Measurements from ENCODE around the gene PHACTR1.

PHACTR1 gene

DNA sequence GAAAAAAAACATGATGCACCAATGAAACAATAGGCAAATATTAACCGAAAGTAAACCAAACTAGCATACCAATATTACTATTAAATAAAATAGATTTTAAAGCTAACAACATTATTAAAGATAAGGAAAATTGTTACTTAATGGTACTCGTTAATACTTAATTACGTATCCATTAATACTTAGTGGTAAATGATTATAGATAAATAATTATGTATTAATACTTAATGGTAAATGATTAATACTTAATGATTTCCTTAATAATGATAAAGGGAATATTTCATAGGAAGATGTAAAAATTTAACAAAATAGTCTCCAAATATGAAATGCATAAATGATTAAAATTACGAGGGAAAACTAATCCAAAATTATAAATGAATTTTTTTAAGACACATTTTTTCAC, 278.9 kb downstream of the PHACTR1 start:
- H3K9ac ChIP-seq, result no peak overlapping the region
- H3K36me3 ChIP-seq (ENCODE audit: control insufficient read depth, insufficient read depth, low read length), result no peaks in the 10 kb centered on the region
- H3K9me3 ChIP-seq (ENCODE audit: control insufficient read depth, low read length), result no peaks in the 10 kb centered on the region
- H3K27me3 ChIP-seq (ENCODE audit: control insufficient read depth, insufficient read depth, low read length), result no peaks in the 10 kb centered on the region
- H3K4me1 ChIP-seq, result no peaks in the 10 kb centered on the region
- H3K4me2 ChIP-seq (ENCODE audit: low read length), result no peak overlapping the region
- no peaks in the 10 kb centered on the region for H3K79me2 ChIP-seq
- TF ChIP-seq CTCF (IDR thresholded peaks at IDR 0.05), result no peak
- H3K27ac ChIP-seq, result no peak overlapping the region
- no peak overlapping the region for H2AFZ ChIP-seq
- H3K4me3 ChIP-seq (ENCODE audit: low read depth, low read length), result no peak overlapping the region

- Histone ChIP-seq H3K9me3 (ENCODE audit: control insufficient read depth, low read length) (no peaks in the 10 kb centered on the region), H2AFZ (no peak overlapping the region), H3K4me3 (ENCODE audit: low read depth, low read length) (no peak overlapping the region), H3K27me3 (ENCODE audit: control insufficient read depth, insufficient read depth, low read length) (no peaks in the 10 kb centered on the region), H3K9ac (no peak overlapping the region), H3K36me3 (ENCODE audit: control insufficient read depth, insufficient read depth, low read length) (no peaks in the 10 kb centered on the region), H3K79me2 (no peaks in the 10 kb centered on the region), H3K27ac (no peak overlapping the region), H3K4me1 (no peaks in the 10 kb centered on the region), H3K4me2 (ENCODE audit: low read length) (no peak overlapping the region)
- TF ChIP-seq CTCF (IDR thresholded peaks at IDR 0.05), result no peak
These were observed 284.0 kb downstream of the PHACTR1 start for GRCh38 chr6:13000537-13000936.

DNA sequence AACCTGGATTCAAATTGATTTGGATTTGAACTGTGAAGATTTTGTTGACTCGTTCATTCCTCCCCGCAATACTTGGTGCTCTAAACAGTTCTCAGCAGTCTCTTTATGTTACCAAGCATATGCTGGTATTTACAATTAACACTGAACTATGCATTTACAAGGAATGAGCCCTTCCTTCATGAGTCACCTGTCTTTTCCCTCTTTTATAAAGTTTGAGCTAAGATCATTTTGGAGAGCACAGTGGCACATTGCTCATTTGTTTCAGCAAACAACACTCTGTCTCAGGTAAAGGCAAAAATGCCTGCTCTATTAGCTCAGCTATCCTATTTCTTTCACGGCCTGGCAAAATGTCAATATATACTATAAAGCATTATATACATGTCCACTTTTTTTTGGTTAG, 285.4 kb downstream of the PHACTR1 start:
- no peaks in the 10 kb centered on the region for H3K4me1 ChIP-seq
- H3K27ac ChIP-seq, result no peak overlapping the region
- H3K4me2 ChIP-seq (ENCODE audit: low read length), result no peak overlapping the region
- no peak for TF ChIP-seq CTCF (IDR thresholded peaks at IDR 0.05)
- no peaks in the 10 kb centered on the region for H3K36me3 ChIP-seq (ENCODE audit: control insufficient read depth, insufficient read depth, low read length)
- H3K4me3 ChIP-seq (ENCODE audit: low read depth, low read length), result no peak overlapping the region
- H3K9ac ChIP-seq, result no peak overlapping the region
- H3K27me3 ChIP-seq (ENCODE audit: control insufficient read depth, insufficient read depth, low read length), result no peaks in the 10 kb centered on the region
- no peaks in the 10 kb centered on the region for H3K79me2 ChIP-seq
- no peak overlapping the region for H2AFZ ChIP-seq
- no peaks in the 10 kb centered on the region for H3K9me3 ChIP-seq (ENCODE audit: control insufficient read depth, low read length)

- no peaks in the 10 kb centered on the region for H3K79me2 ChIP-seq
- H2AFZ ChIP-seq, result no peak overlapping the region
- H3K9me3 ChIP-seq (ENCODE audit: control insufficient read depth, low read length), result no peaks in the 10 kb centered on the region
- no peaks in the 10 kb centered on the region for H3K27me3 ChIP-seq (ENCODE audit: control insufficient read depth, insufficient read depth, low read length)
- H3K36me3 ChIP-seq (ENCODE audit: control insufficient read depth, insufficient read depth, low read length), result no peaks in the 10 kb centered on the region
- H3K4me1 ChIP-seq, result no peaks in the 10 kb centered on the region
- no peak overlapping the region for H3K4me2 ChIP-seq (ENCODE audit: low read length)
- no peak for TF ChIP-seq CTCF (IDR thresholded peaks at IDR 0.05)
- H3K27ac ChIP-seq, result no peak overlapping the region
- no peak overlapping the region for H3K4me3 ChIP-seq (ENCODE audit: low read depth, low read length)
- H3K9ac ChIP-seq, result no peak overlapping the region
These were observed 288.0 kb downstream of the PHACTR1 start for GRCh38 chr6:13004601-13005000.

GRCh38 chr6:13005994-13006393, 289.4 kb downstream of the PHACTR1 start:
- TF ChIP-seq CTCF (IDR thresholded peaks at IDR 0.05), result no peak
- Histone ChIP-seq H3K79me2 (no peaks in the 10 kb centered on the region), H3K36me3 (ENCODE audit: control insufficient read depth, insufficient read depth, low read length) (no peaks in the 10 kb centered on the region), H3K27me3 (ENCODE audit: control insufficient read depth, insufficient read depth, low read length) (no peaks in the 10 kb centered on the region), H3K4me2 (ENCODE audit: low read length) (no peak overlapping the region), H3K4me3 (ENCODE audit: low read depth, low read length) (no peak overlapping the region), H2AFZ (no peak overlapping the region), H3K4me1 (no peaks in the 10 kb centered on the region), H3K9me3 (ENCODE audit: control insufficient read depth, low read length) (no peaks in the 10 kb centered on the region), H3K27ac (no peak overlapping the region), H3K9ac (no peak overlapping the region)
